K562 (cell line): ENCODE measurements around the gene EXOG. TPM values are rescaled to one million over a fixed set of nuclear protein-coding genes. Genes with fewer than 3 reads are reported as not detected.

Source experiments
- ATAC-seq: fragments of 200-7000 bp; cut with Tn5 transposase; 3 replicates; pipeline ENCODE4 v1.9.1; 2020; ENCODE audit warnings: moderate library complexity
- BruUV-seq: library from RNA; stranded (reverse); fragments of 400-500 nt; replicated peaks from 2 replicates; lab custom pipeline; 2021; lab: Mats Ljungman, UMichigan
- CTCF ChIA-PET: fragments of 300-600 bp; formaldehyde crosslinking; extraction: SDS; loops from one replicate; lab custom pipeline; 2021; ENCODE audit warnings: low intra/inter-chr PET ratio; lab: Yijun Ruan, JAX
- POLR2A ChIA-PET: fragments of 300-600, 350-650 bp; sonication (Branson Sonifier 250); formaldehyde crosslinking; extraction: SDS; loops from one replicate; lab custom pipeline; 2021; ENCODE audit warnings: antibody characterized with exemption, inconsistent platforms; lab: Yijun Ruan, JAX
- DNase-seq, 4 experiments: peaks; one replicate each; pipeline versions ENCODE4 v3.0.0 to v3.0.0-alpha.2; 2011 to 2018; ENCODE audit warnings: low spot score in 3 of 4, mixed read lengths in 3 of 4; ENCODE audit errors: extremely low read depth in 1 of 4
- FAIRE-seq: peaks from 2 replicates; lab custom pipeline; 2011; peaks lifted over from hg19 to GRCh38; lab: Jason Lieb, UNC
- H2AFZ ChIP-seq: 2 replicates; pipeline ENCODE4 v1.6.0; 2011; ENCODE audit warnings: low read depth, low read length, control low read depth, inconsistent platforms
- H3K27ac ChIP-seq: fragments of 200-600 bp; 3 replicates; pipeline ENCODE4 v1.8.0; 2011; ENCODE audit warnings: low read depth, mild to moderate bottlenecking, control low read depth, inconsistent platforms, low read length, moderate library complexity, mixed read lengths; ENCODE audit errors: extremely low read depth
- H3K27me3 ChIP-seq, 2 experiments: fragments of 300-600 bp in 1 of 2; 2 replicates in 1 of 2; 3 replicates in 1 of 2; pipeline versions ENCODE4 v1.6.0 to v1.8.0; 2011; ENCODE audit warnings: inconsistent platforms in 2 of 2, low read length in 2 of 2, mild to moderate bottlenecking in 1 of 2, mixed read lengths in 1 of 2, moderate library complexity in 1 of 2; ENCODE audit not compliant: control insufficient read depth in 2 of 2, insufficient read depth in 2 of 2
- H3K36me3 ChIP-seq: fragments of 300-600 bp; 3 replicates; pipeline ENCODE4 v1.8.0; 2011; ENCODE audit warnings: mild to moderate bottlenecking, low read length, inconsistent platforms; ENCODE audit not compliant: control insufficient read depth, insufficient read depth
- H3K4me1 ChIP-seq, 2 experiments: fragments of 200-600 bp in 1 of 2; replicated peaks in 1 of 2; 2 replicates in 1 of 2; 3 replicates in 1 of 2; pipeline versions ENCODE4 v1.5.1 to v1.8.0; 2011; ENCODE audit warnings: inconsistent platforms in 2 of 2, low read length in 2 of 2, mild to moderate bottlenecking in 1 of 2, mixed read lengths in 1 of 2, moderate library complexity in 1 of 2; ENCODE audit not compliant: control insufficient read depth in 2 of 2, insufficient read depth in 2 of 2
- H3K4me2 ChIP-seq: 2 replicates; pipeline ENCODE4 v1.6.1; 2011; ENCODE audit warnings: low read length, control low read depth, inconsistent platforms, mixed read lengths; ENCODE audit not compliant: insufficient read depth
- H3K4me3 ChIP-seq: fragments of 200-600 bp; sonication (generic), shearing (Covaris generic); 2 replicates; pipeline ENCODE4 v1.5.1; 2016; ENCODE audit warnings: control low read depth, inconsistent platforms
- H3K79me2 ChIP-seq: fragments of 200-600 bp; 3 replicates; pipeline ENCODE4 v1.8.0; 2011; ENCODE audit warnings: low read length, inconsistent platforms; ENCODE audit not compliant: control insufficient read depth, insufficient read depth
- H3K9ac ChIP-seq, 2 experiments: 2 replicates each; pipeline versions ENCODE4 v1.6.0 to v1.6.1; 2011; ENCODE audit warnings: low read depth in 2 of 2, low read length in 2 of 2, control low read depth in 1 of 2, inconsistent platforms in 1 of 2, mild to moderate bottlenecking in 1 of 2, mixed read lengths in 1 of 2; ENCODE audit not compliant: insufficient read depth in 1 of 2
- H3K9me1 ChIP-seq: one replicate; pipeline ENCODE4 v1.6.0; 2011; ENCODE audit warnings: inconsistent platforms, mild to moderate bottlenecking, low read length, moderate library complexity; ENCODE audit not compliant: control insufficient read depth, insufficient read depth
- H3K9me3 ChIP-seq: replicated peaks from 2 replicates; pipeline ENCODE4 v1.5.1; 2011; ENCODE audit warnings: low read depth, low read length, inconsistent platforms; ENCODE audit not compliant: control insufficient read depth, insufficient read depth
- H4K20me1 ChIP-seq: replicated peaks from 2 replicates; pipeline ENCODE4 v1.6.1; 2011; ENCODE audit warnings: low read length, inconsistent platforms, mixed read lengths; ENCODE audit not compliant: control insufficient read depth, insufficient read depth
- ARID3B ChIP-seq: fragments of 250-450 bp; sonication (Bioruptor Pico); IDR thresholded peaks from 2 replicates; pipeline ENCODE4 v1.4.0; 2020; ENCODE audit warnings: borderline replicate concordance
- BRF2 ChIP-seq: IDR thresholded peaks from 3 replicates; pipeline ENCODE4 v1.6.1; 2011; ENCODE audit warnings: borderline replicate concordance, mild to moderate bottlenecking; ENCODE audit not compliant: insufficient read length, insufficient read depth
- C11orf30 ChIP-seq: fragments of 450-650 bp; IDR thresholded peaks from 2 replicates; pipeline ENCODE4 v1.6.1; 2016; ENCODE audit warnings: low read depth, mild to moderate bottlenecking
- EWSR1 ChIP-seq: fragments of 450-650 bp; IDR thresholded peaks from 2 replicates; pipeline ENCODE4 v1.6.1; 2018; ENCODE audit warnings: borderline replicate concordance, mild to moderate bottlenecking, low read depth, moderate library complexity; ENCODE audit not compliant: partially characterized antibody
- MAFF ChIP-seq: IDR thresholded peaks from 2 replicates; pipeline ENCODE4 v1.6.1; 2012; ENCODE audit warnings: low read length, improper control_type of control experiment
- MAFG ChIP-seq: fragments of 450-650 bp; conservative IDR thresholded peaks from 2 replicates; pipeline ENCODE4 v1.6.1; 2016; ENCODE audit warnings: missing genetic modification characterization, missing compliant biosample characterization
- MAFK ChIP-seq: IDR thresholded peaks from 2 replicates; pipeline ENCODE4 v1.6.1; 2011; ENCODE audit warnings: low read length, improper control_type of control experiment
- YY1 ChIP-seq, 3 experiments: IDR thresholded peaks; 2 replicates each; pipeline ENCODE4 v1.6.1; 2011; ENCODE audit warnings: low read length in 2 of 3, mild to moderate bottlenecking in 2 of 3, moderate library complexity in 2 of 3, borderline replicate concordance in 1 of 3, control low read depth in 1 of 3, low read depth in 1 of 3; ENCODE audit not compliant: insufficient read depth in 3 of 3, insufficient replicate concordance in 2 of 3, control insufficient read depth in 1 of 3, insufficient read length in 1 of 3; ENCODE audit errors: extremely low read depth in 1 of 3
- ZNF165 ChIP-seq: fragments of 250-450 bp; sonication (Bioruptor Pico); IDR thresholded peaks from 2 replicates; pipeline ENCODE4 v1.4.0; 2020; ENCODE audit warnings: borderline replicate concordance
- ZNF174 ChIP-seq: fragments of 250-450 bp; sonication (Bioruptor Pico); IDR thresholded peaks from 2 replicates; pipeline ENCODE4 v1.4.0; 2020; ENCODE audit warnings: mild to moderate bottlenecking
- ZNF316 ChIP-seq: fragments of 450-650 bp; IDR thresholded peaks from 2 replicates; pipeline ENCODE4 v1.6.1; 2016
- WGBS: fragments of 100-300 bp; shearing (Covaris generic); methylation state at CpG from one replicate; pipeline ENCODE4 v1.1.6; 2016; ENCODE audit warnings: low coverage, mixed read lengths; ENCODE audit not compliant: insufficient coverage; ENCODE audit errors: missing lambda C conversion rate; 5-methylcytosine and 5-hydroxymethylcytosine counted together
- in situ Hi-C: fragments of 300-500 bp; cut with MboI; formaldehyde crosslinking; loops from 4 replicates; pipeline ENCODE4 v1.15.0; 2018; ENCODE audit warnings: inconsistent platforms, mixed read lengths
- intact Hi-C: fragments of 100-400 bp; cut with micrococcal nuclease; formaldehyde crosslinking; loops from 2 replicates; pipeline ENCODE4 v1.14.2; 2022
- polyA plus RNA-seq, 8 experiments: library from polyadenylated mRNA; depleted of rRNA in 4 of 8; stranded (reverse) in 5 of 8; unstranded in 3 of 8; fragments of >200 nt; fragmentation: Nextera tagmentation in 2 of 8; fragmentation: Illumina TruSeq in 1 of 8; extraction: Ambion mirVana in 2 of 8; extraction: Trizol in 1 of 8; gene quantifications; 2 replicates each; pipeline versions ENCODE4 v1.2.1 to v1.2.3, GENCODE V29; 2011 to 2014; ENCODE audit warnings: inconsistent platforms in 1 of 8, missing spikeins in 1 of 8
- total RNA-seq, 7 experiments: library from RNA; depleted of rRNA in 6 of 7; stranded (reverse); fragments of >200 nt in 6 of 7; fragmentation: Illumina TruSeq in 2 of 7; extraction: Trizol in 2 of 7; gene quantifications; 2 replicates each; pipeline versions ENCODE4 v1.2.1 to v1.2.3, GENCODE V29; 2011 to 2021; ENCODE audit warnings: low replicate concordance in 1 of 7

EXOG gene
- total and polyA plus RNA-seq, 9 of the 15 experiments (the other 6 are each of a cell fraction or from before 2014, with no cell fraction given): 10.8 to 21.7 (median 14.8) TPM

GRCh38 chr3:38534604-38535003, 38.5 kb downstream of the EXOG start:
- BruUV-seq: no TSS peak
- no peak for ATAC-seq
- no peak for DNase-seq
- H3K27ac ChIP-seq: no peak overlapping the region
- intact Hi-C loops: no loop called here
- H3K79me2 ChIP-seq: no peaks in the 10 kb centered on the region
- peaks cover 17% of the 10 kb centered on the region; the same call in 1 of the 2 replicates for H4K20me1 ChIP-seq
- H3K9ac ChIP-seq: no peak overlapping the region
- peaks cover 0 to 8% of the 10 kb centered on the region in 2 experiments; a peak in 2 of 5 replicates for H3K27me3 ChIP-seq
- H2AFZ ChIP-seq: no peak overlapping the region
- no peaks in the 10 kb centered on the region for H3K9me3 ChIP-seq
- CTCF ChIA-PET: no interaction called here
- peaks cover 10 to 11% of the 10 kb centered on the region in 2 experiments for H3K4me1 ChIP-seq
- no peak overlapping the region for H3K4me3 ChIP-seq
- no peak overlapping the region for H3K4me2 ChIP-seq
- H3K9me1 ChIP-seq: no peaks in the 10 kb centered on the region
- FAIRE-seq: no peak
- in situ Hi-C loops: no loop called here
- no peak for TF ChIP-seq YY1 (IDR thresholded peaks at IDR 0.05; ENCODE audit: borderline replicate concordance in 1 of 3, control insufficient read depth in 1 of 3, extremely low read depth in 1 of 3, insufficient read depth in 3 of 3, insufficient read length in 1 of 3, insufficient replicate concordance in 2 of 3, low read depth in 1 of 3, low read length in 2 of 3)
- TF ChIP-seq BRF2: no peak
- peak; percentile 40 for TF ChIP-seq MAFG (tag)
- TF ChIP-seq MAFK: peak; percentile 35; the same call in 1 of the 2 replicates
- TF ChIP-seq EWSR1: no peak
- peak; percentile 55 for TF ChIP-seq C11orf30
- no peak for TF ChIP-seq ZNF165
- no peak for TF ChIP-seq ZNF174 (CRISPR knock-in tag)
- TF ChIP-seq ZNF316: peak; percentile 82
- peak; percentile 32; the same call in 1 of the 2 replicates for TF ChIP-seq MAFF
- TF ChIP-seq ARID3B (CRISPR knock-in tag): no peak
- POLR2A ChIA-PET: interaction anchor here (0.7 kb wide), 1 partner anchor 11 kb away, joined by 6 read pairs; no protein-coding TSS in a partner anchor
- WGBS: 78% methylated on average over 7 of the region's 7 CpGs
- no peaks in the 10 kb centered on the region for H3K36me3 ChIP-seq
